Right cardiac atrium (tissue), 5 donors: Measurements from ENCODE around the gene FBXL2. TPM values are rescaled to one million over a fixed set of nuclear protein-coding genes. Genes with fewer than 3 reads are reported as not detected.

ENCODE experiments used
- ATAC-seq, 2 donors: fragments of 200-7000 bp; cut with Tn5 transposase; one replicate each; pipeline versions ENCODE4 v1.8.0 to v1.9.1; 2020; ENCODE audit warnings: moderate library complexity in 2 of 2, mild to moderate bottlenecking in 1 of 2
- DNase-seq, 3 donors: peaks; one replicate each; pipeline ENCODE4 v3.0.0-alpha.2; 2020
- H3K27ac ChIP-seq: one replicate; pipeline ENCODE4 v1.5.1; 2013; ENCODE audit warnings: mild to moderate bottlenecking, low read length, control low read depth, moderate library complexity
- H3K27me3 ChIP-seq: one replicate; pipeline ENCODE4 v1.6.1; 2013; ENCODE audit not compliant: control insufficient read depth, insufficient read depth
- H3K4me1 ChIP-seq: one replicate; pipeline ENCODE4 v1.6.1; 2013; ENCODE audit warnings: low read length; ENCODE audit not compliant: control insufficient read depth, insufficient read depth
- H3K4me3 ChIP-seq: one replicate; pipeline ENCODE4 v1.5.1; 2013; ENCODE audit warnings: low read length, control low read depth
- H3K9me3 ChIP-seq: one replicate; pipeline ENCODE4 v1.6.1; 2013; ENCODE audit warnings: low read length; ENCODE audit not compliant: control insufficient read depth
- WGBS: extraction: QIAGEN DNeasy Blood & Tissue Kit; methylation state at CpG from one replicate; pipeline ENCODE4 v1.1.7; 2013; 5-methylcytosine and 5-hydroxymethylcytosine counted together
- intact Hi-C, 4 donors: fragments of 100-400 bp; cut with DNase I; formaldehyde crosslinking; loops; one replicate each; pipeline versions ENCODE4 v1.11.0 to v1.14.0; 2022 to 2023
- polyA plus RNA-seq: library from polyadenylated mRNA; stranded (reverse); fragments of 200-250 nt; gene quantifications from one replicate; pipeline ENCODE4 v1.2.3, GENCODE V29; 2013
- total RNA-seq, 4 donors: library from RNA; stranded (reverse); fragmentation: NEBNext Ultra II Directional; extraction: Animal tissue kit (Norgen Biotek cat#: 25700); gene quantifications; one replicate each; pipeline ENCODE4 v1.2.1, GENCODE V29; 2021
- donor health status: healthy with polysubstance abuse.
- donor health status: DM: no; HTN: yes; CAD: no.
- donor health status: DM: no; HTN: no; CAD: no.
- donor health status: DM: no; HTN: yes; CAD: no; lungs with severe emphysema.
- donor health status: DM: yes; HTN: yes; CAD: no.

The FBXL2 gene
- total and polyA plus RNA-seq, 5 donors: 2.0 to 4.9 (median 3.8) TPM

DNA sequence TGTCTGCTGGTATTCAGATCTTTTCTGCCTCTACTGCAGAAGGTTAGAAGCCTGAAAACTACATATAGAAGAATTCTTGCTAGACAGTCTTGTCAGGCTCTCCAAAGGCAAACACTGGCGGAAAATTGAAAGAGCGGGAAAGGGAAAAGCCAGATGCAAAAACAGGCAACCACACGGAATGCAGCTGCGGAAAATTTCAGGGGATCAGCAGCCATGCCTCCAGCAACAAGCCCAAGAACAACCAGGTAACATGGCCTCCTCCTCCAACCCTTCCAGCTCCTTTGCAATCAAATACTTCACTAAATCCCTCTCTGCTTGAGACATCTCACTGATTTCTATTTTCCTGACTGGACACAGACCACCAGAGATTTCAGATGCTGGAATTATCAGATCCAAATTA lies 153.3 kb downstream of the FBXL2 start:
- no peaks in the 10 kb centered on the region for H3K9me3 ChIP-seq
- no peak overlapping the region for H3K27ac ChIP-seq
- WGBS: 94% methylated on average over 4 of the region's 4 CpGs
- H3K4me3 ChIP-seq: no peak overlapping the region
- DNase-seq (no peak), ATAC-seq (no peak)
- intact Hi-C loops: no loop called here
- H3K27me3 ChIP-seq: no peaks in the 10 kb centered on the region
- H3K4me1 ChIP-seq: peaks cover 6% of the 10 kb centered on the region

DNA sequence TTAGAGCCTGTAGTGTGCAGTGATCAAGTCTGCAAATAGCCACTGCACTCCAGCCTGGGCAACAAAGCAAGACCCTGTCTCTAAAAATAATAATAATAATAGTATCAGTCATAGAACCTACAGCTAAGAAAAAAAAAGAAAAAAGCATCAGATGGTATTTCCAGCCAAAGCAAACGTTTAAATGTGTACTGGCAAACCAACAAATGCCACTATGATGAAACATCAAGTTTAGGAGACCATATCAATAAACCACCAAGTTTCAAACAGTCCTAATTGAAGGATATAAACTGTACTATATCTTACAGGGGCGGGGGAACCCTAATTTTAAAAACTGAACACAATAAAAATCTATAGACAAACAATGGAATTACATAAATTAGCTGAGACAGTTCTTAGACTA lies 156.6 kb downstream of the FBXL2 start:
- ATAC-seq (no peak), DNase-seq (no peak)
- H3K27ac ChIP-seq: no peak overlapping the region
- H3K27me3 ChIP-seq: no peaks in the 10 kb centered on the region
- H3K9me3 ChIP-seq: no peaks in the 10 kb centered on the region
- intact Hi-C loops: no loop called here
- H3K4me1 ChIP-seq: peaks cover 11% of the 10 kb centered on the region
- H3K4me3 ChIP-seq: no peak overlapping the region
- 54% methylated on average over 2 of the region's 2 CpGs for WGBS

Other genes with a start within 250 kb of the FBXL2 start
- gene GLB1, start 180.3 kb upstream of the FBXL2 start, total RNA-seq: 10 to 100 TPM; 25.3 to 33.2 (median 28.3) TPM
- 9.8 TPM for gene GLB1, start 180.3 kb upstream of the FBXL2 start, polyA plus RNA-seq
- gene TMPPE, start 180.3 kb upstream of the FBXL2 start, total RNA-seq: 1 to 10 TPM; 4.4 to 6.5 (median 5.1) TPM
- 0.50 TPM for gene TMPPE, start 180.3 kb upstream of the FBXL2 start, polyA plus RNA-seq
- gene CRTAP, start 163.4 kb upstream of the FBXL2 start, total RNA-seq: 100 to 1,000 TPM; 133 to 180 (median 149) TPM
- 51.8 TPM for gene CRTAP, start 163.4 kb upstream of the FBXL2 start, polyA plus RNA-seq
- gene SUSD5, start 58.6 kb upstream of the FBXL2 start, total RNA-seq: 1 to 10 TPM in 2 of 4 donors, under 1 TPM in 2; 0.53 to 10.0 (median 1.1) TPM
- 1.3 TPM for gene SUSD5, start 58.6 kb upstream of the FBXL2 start, polyA plus RNA-seq
- gene UBP1, start 163.0 kb downstream of the FBXL2 start, total RNA-seq: 10 to 100 TPM; 41.6 to 47.4 (median 45.8) TPM
- 22.4 TPM for gene UBP1, start 163.0 kb downstream of the FBXL2 start, polyA plus RNA-seq